SK-N-SH treated with all-trans-retinoic acid at 6 μM for 48 hours (cell line): ENCODE results near the gene PTPN22.

Source experiments
- ATAC-seq: fragments of 200-7000 bp; cut with Tn5 transposase; 3 replicates; pipeline ENCODE4 v1.9.1; 2020; ENCODE audit warnings: mild to moderate bottlenecking, moderate library complexity
- ARNTL ChIP-seq: fragments of 450-650 bp; formaldehyde crosslinking; IDR thresholded peaks from 2 replicates; pipeline ENCODE4 v1.5.0; 2020; ENCODE audit warnings: low read depth, mild to moderate bottlenecking, moderate library complexity, borderline replicate concordance
- BACH2 ChIP-seq: fragments of 250-450 bp; sonication (Bioruptor Pico); IDR thresholded peaks from 2 replicates; pipeline ENCODE4 v1.9.0; 2021; ENCODE audit warnings: mild to moderate bottlenecking, borderline replicate concordance
- CREB5 ChIP-seq: fragments of 250-450 bp; sonication (Bioruptor Pico); IDR thresholded peaks from 2 replicates; pipeline ENCODE4 v1.5.1; 2020; ENCODE audit warnings: low read depth, mild to moderate bottlenecking, moderate library complexity
- CSDC2 ChIP-seq: fragments of 250-450 bp; sonication (Bioruptor Pico); IDR thresholded peaks from 2 replicates; pipeline ENCODE4 v1.5.0; 2020; ENCODE audit warnings: mild to moderate bottlenecking, moderate library complexity
- CSRNP3 ChIP-seq: fragments of 250-450 bp; sonication (Bioruptor Pico); IDR thresholded peaks from 2 replicates; pipeline ENCODE4 v1.5.1; 2021; ENCODE audit warnings: mild to moderate bottlenecking, moderate library complexity
- GLIS3 ChIP-seq: fragments of 250-450 bp; sonication (Bioruptor Pico); IDR thresholded peaks from 2 replicates; pipeline ENCODE4 v1.5.0; 2020; ENCODE audit warnings: mild to moderate bottlenecking, moderate library complexity
- ISL1 ChIP-seq: fragments of 250-450 bp; sonication (Bioruptor Pico); IDR thresholded peaks from 2 replicates; pipeline ENCODE4 v2.1.2; 2022; ENCODE audit warnings: mild to moderate bottlenecking, moderate library complexity
- OSR1 ChIP-seq: fragments of 250-450 bp; sonication (Bioruptor Pico); IDR thresholded peaks from 2 replicates; pipeline ENCODE4 v1.8.0; 2022; ENCODE audit warnings: moderate library complexity, mild to moderate bottlenecking, inconsistent platforms
- POU6F1 ChIP-seq: fragments of 250-450 bp; sonication (Bioruptor Pico); IDR thresholded peaks from 2 replicates; pipeline ENCODE4 v1.8.0; 2021; ENCODE audit warnings: low read depth, mild to moderate bottlenecking, moderate library complexity, borderline replicate concordance
- RARB ChIP-seq: fragments of 250-450 bp; sonication (Bioruptor Pico); IDR thresholded peaks from 2 replicates; pipeline ENCODE4 v1.8.0; 2021; ENCODE audit warnings: mild to moderate bottlenecking, moderate library complexity
- SNAI2 ChIP-seq: fragments of 250-450 bp; sonication (Bioruptor Pico); IDR thresholded peaks from 2 replicates; pipeline ENCODE4 v1.5.0; 2020; ENCODE audit warnings: mild to moderate bottlenecking, moderate library complexity
- TCF4 ChIP-seq: fragments of 250-450 bp; sonication (Bioruptor Pico); IDR thresholded peaks from 2 replicates; pipeline ENCODE4 v1.8.0; 2021; ENCODE audit warnings: mild to moderate bottlenecking, moderate library complexity, borderline replicate concordance
- TOX ChIP-seq: fragments of 250-450 bp; sonication (Bioruptor Pico); IDR thresholded peaks from 2 replicates; pipeline ENCODE4 v1.8.0; 2021; ENCODE audit warnings: mild to moderate bottlenecking, moderate library complexity, borderline replicate concordance
- TSHZ2 ChIP-seq: fragments of 250-450 bp; sonication (Bioruptor Pico); IDR thresholded peaks from 2 replicates; pipeline ENCODE4 v1.5.0; 2020; ENCODE audit warnings: mild to moderate bottlenecking, moderate library complexity
- ZC3H10 ChIP-seq: fragments of 250-450 bp; sonication (Bioruptor Pico); IDR thresholded peaks from 2 replicates; pipeline ENCODE4 v1.5.1; 2021; ENCODE audit warnings: mild to moderate bottlenecking, moderate library complexity
- ZFP30 ChIP-seq: fragments of 450-650 bp; formaldehyde crosslinking; IDR thresholded peaks from 2 replicates; pipeline ENCODE4 v1.5.0; 2022; ENCODE audit warnings: mild to moderate bottlenecking, moderate library complexity
- ZNF565 ChIP-seq: fragments of 450-650 bp; formaldehyde crosslinking; conservative IDR thresholded peaks from 2 replicates; pipeline ENCODE4 v1.5.0; 2020; ENCODE audit warnings: low read depth, mild to moderate bottlenecking, moderate library complexity
- ZNF70 ChIP-seq: fragments of 450-650 bp; formaldehyde crosslinking; IDR thresholded peaks from 2 replicates; pipeline ENCODE4 v1.5.0; 2020; ENCODE audit warnings: mild to moderate bottlenecking, moderate library complexity
- ZNF8 ChIP-seq: fragments of 450-650 bp; formaldehyde crosslinking; IDR thresholded peaks from 2 replicates; pipeline ENCODE4 v1.5.0; 2020; ENCODE audit warnings: mild to moderate bottlenecking, moderate library complexity

Gene PTPN22

GRCh38 chr1:113770031-113770430 is 101.5 kb downstream of the PTPN22 start:
- TF ChIP-seq ZFP30 (no peak), ZNF70 (no peak), OSR1 (CRISPR knock-in tag) (no peak), GLIS3 (CRISPR knock-in tag) (no peak), POU6F1 (CRISPR knock-in tag) (no peak), CSRNP3 (CRISPR knock-in tag) (no peak), ISL1 (CRISPR knock-in tag) (no peak), TSHZ2 (CRISPR knock-in tag) (no peak), RARB (no peak), BACH2 (no peak), ZC3H10 (CRISPR knock-in tag) (no peak), TOX (no peak), CSDC2 (no peak)
- no peak; the same call in 2 of the 3 replicates for ATAC-seq

GRCh38 chr1:113769601-113769970 is 101.9 kb downstream of the PTPN22 start:
- ATAC-seq, result no peak
- TF ChIP-seq TSHZ2 (CRISPR knock-in tag), result no peak
- no peak for TF ChIP-seq TOX
- TF ChIP-seq ZNF565 (CRISPR knock-in tag), result no peak
- no peak for TF ChIP-seq BACH2

GRCh38 chr1:113768916-113769600 is 102.5 kb downstream of the PTPN22 start:
- no peak for TF ChIP-seq OSR1 (CRISPR knock-in tag)
- TF ChIP-seq, all 23 proteins: peak for 0
- no peak for ATAC-seq

- no peak for TF ChIP-seq CSRNP3 (CRISPR knock-in tag)
- no peak for TF ChIP-seq ARNTL
- no peak for TF ChIP-seq TCF4 (CRISPR knock-in tag)
- no peak for TF ChIP-seq SNAI2
- no peak for TF ChIP-seq OSR1 (CRISPR knock-in tag)
- TF ChIP-seq BACH2, result no peak
- no peak for TF ChIP-seq ZNF8
- TF ChIP-seq ZFP30, result no peak
- no peak for TF ChIP-seq ZNF70
- no peak for TF ChIP-seq ISL1 (CRISPR knock-in tag)
- TF ChIP-seq CREB5 (CRISPR knock-in tag), result no peak
- TF ChIP-seq TOX, result no peak
- ATAC-seq, result peak; percentile 56
Observed at GRCh38 chr1:113765306-113766230, 105.9 kb downstream of the PTPN22 start.
